Hepatocyte (in vitro differentiated cells): Measurements from ENCODE around the gene SYNGR3.
"Not testable (repeated sequence)": the region's sequence is repeated elsewhere in the genome, so short reads cannot be mapped to it uniquely, and the experiment has no call there.

ENCODE experiments used
- EZH2phosphoT487 ChIP-seq: fragments of 200-600 bp; sonication (generic); IDR thresholded peaks from one replicate; pipeline ENCODE4 v1.6.1; 2018; ENCODE audit warnings: antibody characterized with exemption, mild to moderate bottlenecking, low read depth, moderate library complexity; ENCODE audit not compliant: unreplicated experiment, severe bottlenecking
- TF ChIP-seq, protein P1 (sequence below): fragments of 200-600 bp; sonication (generic); IDR thresholded peaks from 2 replicates; pipeline ENCODE4 v1.5.1; 2016; ENCODE audit warnings: antibody characterized with exemption, mild to moderate bottlenecking; ENCODE audit not compliant: poor library complexity

DNA sequence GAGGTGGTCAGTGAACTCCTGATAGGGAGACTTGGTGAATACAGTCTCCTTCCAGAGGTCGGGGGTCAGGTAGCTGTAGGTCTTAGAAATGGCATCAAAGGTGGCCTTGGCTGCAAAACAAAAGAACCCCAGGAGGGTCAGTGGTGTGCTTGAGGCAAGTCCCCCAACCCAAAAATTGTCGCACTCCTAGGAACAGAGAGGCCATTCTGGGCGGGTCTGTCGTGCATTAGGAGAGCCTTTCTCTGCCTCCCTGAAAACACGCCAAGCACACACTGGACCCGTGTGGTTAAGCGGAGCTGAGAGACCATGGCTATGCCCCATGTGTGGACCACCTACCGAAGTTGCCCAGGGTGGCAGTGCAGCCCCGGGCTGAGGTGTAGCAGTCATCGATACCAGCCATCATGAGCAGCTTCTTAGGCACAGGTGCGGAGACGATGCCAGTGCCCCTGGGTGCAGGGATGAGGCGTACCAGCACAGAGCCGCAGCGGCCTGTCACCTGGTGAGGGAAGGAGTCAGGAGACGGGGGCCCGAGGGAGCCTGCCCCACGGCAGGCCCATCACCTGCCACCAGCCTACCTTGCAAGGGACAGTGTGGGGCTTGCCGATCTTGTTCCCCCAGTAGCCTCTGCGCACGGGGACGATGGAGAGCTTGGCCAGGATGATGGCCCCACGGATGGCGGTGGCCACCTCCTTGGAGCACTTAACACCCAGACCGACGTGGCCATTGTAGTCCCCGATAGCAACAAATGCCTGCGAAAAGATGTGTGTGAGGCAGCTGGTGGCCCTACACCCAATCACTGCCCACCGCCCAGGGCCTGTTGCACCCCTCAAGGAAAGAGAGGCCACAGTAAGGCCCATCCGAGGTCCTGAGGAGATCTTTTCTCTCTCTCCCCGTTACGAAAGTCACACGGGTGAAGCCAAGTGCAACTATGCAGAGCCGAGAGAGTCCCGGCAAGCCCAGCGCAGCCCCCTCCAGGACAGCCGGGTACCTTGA is 27.3 kb upstream of the SYNGR3 start:
- TF ChIP-seq, protein P1, sequence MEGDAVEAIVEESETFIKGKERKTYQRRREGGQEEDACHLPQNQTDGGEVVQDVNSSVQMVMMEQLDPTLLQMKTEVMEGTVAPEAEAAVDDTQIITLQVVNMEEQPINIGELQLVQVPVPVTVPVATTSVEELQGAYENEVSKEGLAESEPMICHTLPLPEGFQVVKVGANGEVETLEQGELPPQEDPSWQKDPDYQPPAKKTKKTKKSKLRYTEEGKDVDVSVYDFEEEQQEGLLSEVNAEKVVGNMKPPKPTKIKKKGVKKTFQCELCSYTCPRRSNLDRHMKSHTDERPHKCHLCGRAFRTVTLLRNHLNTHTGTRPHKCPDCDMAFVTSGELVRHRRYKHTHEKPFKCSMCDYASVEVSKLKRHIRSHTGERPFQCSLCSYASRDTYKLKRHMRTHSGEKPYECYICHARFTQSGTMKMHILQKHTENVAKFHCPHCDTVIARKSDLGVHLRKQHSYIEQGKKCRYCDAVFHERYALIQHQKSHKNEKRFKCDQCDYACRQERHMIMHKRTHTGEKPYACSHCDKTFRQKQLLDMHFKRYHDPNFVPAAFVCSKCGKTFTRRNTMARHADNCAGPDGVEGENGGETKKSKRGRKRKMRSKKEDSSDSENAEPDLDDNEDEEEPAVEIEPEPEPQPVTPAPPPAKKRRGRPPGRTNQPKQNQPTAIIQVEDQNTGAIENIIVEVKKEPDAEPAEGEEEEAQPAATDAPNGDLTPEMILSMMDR: not testable (repeated sequence)
- TF ChIP-seq EZH2phosphoT487: not testable (repeated sequence)
